NAMALWA (cell line): Measurements from ENCODE around the gene PRAC2.

Experiments
- DNase-seq: peaks from one replicate; pipeline ENCODE4 v3.0.0-alpha.2; 2015; ENCODE audit warnings: low spot score

PRAC2 gene

GRCh38 chr17:48734333-48735061 is 11.5 kb downstream of the PRAC2 start:
- no peak for DNase-seq

- no peak for DNase-seq
These were observed 12.0 kb downstream of the PRAC2 start for GRCh38 chr17:48735062-48735351.

GRCh38 chr17:48737330-48738043 is 14.5 kb downstream of the PRAC2 start:
- no peak for DNase-seq

- DNase-seq: no peak
These were observed 15.4 kb downstream of the PRAC2 start for GRCh38 chr17:48738424-48738802.

- DNase-seq: no peak
These were observed 16.0 kb downstream of the PRAC2 start for GRCh38 chr17:48738803-48739526.

- no peak for DNase-seq
These were observed 17.6 kb downstream of the PRAC2 start for GRCh38 chr17:48740537-48740936.

- DNase-seq: no peak
These were observed 22.6 kb downstream of the PRAC2 start for GRCh38 chr17:48745381-48746275.

- no peak for DNase-seq
These were observed 24.0 kb downstream of the PRAC2 start for GRCh38 chr17:48746916-48747444.

GRCh38 chr17:48747445-48748363 is 24.7 kb downstream of the PRAC2 start:
- DNase-seq: no peak

- DNase-seq: no peak
These were observed 26.0 kb downstream of the PRAC2 start for GRCh38 chr17:48748718-48749566.

GRCh38 chr17:48749621-48750553 is 26.9 kb downstream of the PRAC2 start:
- no peak for DNase-seq

GRCh38 chr17:48751172-48751571 is 28.2 kb downstream of the PRAC2 start:
- DNase-seq: no peak

- no peak for DNase-seq
These were observed 28.9 kb downstream of the PRAC2 start for GRCh38 chr17:48751733-48752398.

GRCh38 chr17:48752399-48753288 is 29.7 kb downstream of the PRAC2 start:
- no peak for DNase-seq

- DNase-seq: no peak
These were observed 31.0 kb downstream of the PRAC2 start for GRCh38 chr17:48753794-48754499.

- DNase-seq: no peak
These were observed 31.7 kb downstream of the PRAC2 start for GRCh38 chr17:48754500-48755261.
